GM19467 (cell line): ENCODE data around the gene SNTG2.

Experiments
- ATAC-seq: cut with Tn5 transposase; IDR thresholded peaks from one replicate; pipeline ENCODE4 v1.9.1; 2021; ENCODE audit warnings: mild to moderate bottlenecking, moderate library complexity; ENCODE audit not compliant: unreplicated experiment

SNTG2 gene

GRCh38 chr2:926259-926793 is 24.3 kb upstream of the SNTG2 start:
- no peak for ATAC-seq

GRCh38 chr2:926896-927295 is 23.8 kb upstream of the SNTG2 start:
- no peak for ATAC-seq

GRCh38 chr2:929011-929735 is 21.5 kb upstream of the SNTG2 start:
- no peak for ATAC-seq

- ATAC-seq = no peak
Measured at GRCh38 chr2:929925-930324, 20.7 kb upstream of the SNTG2 start.

GRCh38 chr2:930935-931334 is 19.7 kb upstream of the SNTG2 start:
- no peak for ATAC-seq

- ATAC-seq = no peak
Measured at GRCh38 chr2:932320-933115, 18.1 kb upstream of the SNTG2 start.

- ATAC-seq = no peak
Measured at GRCh38 chr2:933734-934295, 16.8 kb upstream of the SNTG2 start.

- ATAC-seq = no peak
Measured at GRCh38 chr2:937530-937929, 13.1 kb upstream of the SNTG2 start.

- no peak for ATAC-seq
Measured at GRCh38 chr2:938181-939005, 12.3 kb upstream of the SNTG2 start.

- no peak for ATAC-seq
Measured at GRCh38 chr2:939936-940601, 10.6 kb upstream of the SNTG2 start.

- ATAC-seq = no peak
Measured at GRCh38 chr2:941871-942270, 8.8 kb upstream of the SNTG2 start.

- ATAC-seq = no peak
Measured at GRCh38 chr2:942775-943460, 7.7 kb upstream of the SNTG2 start.

- no peak for ATAC-seq
Measured at GRCh38 chr2:943461-943797, 7.2 kb upstream of the SNTG2 start.

GRCh38 chr2:943821-944220 is 6.8 kb upstream of the SNTG2 start:
- no peak for ATAC-seq

- no peak for ATAC-seq
Measured at GRCh38 chr2:944693-945092, 6.0 kb upstream of the SNTG2 start.

- ATAC-seq = no peak
Measured at GRCh38 chr2:945104-945503, 5.5 kb upstream of the SNTG2 start.

- peak; percentile 57 for ATAC-seq
Measured at GRCh38 chr2:946073-946948, 4.3 kb upstream of the SNTG2 start.

- no peak for ATAC-seq
Measured at GRCh38 chr2:949384-950079, 1.1 kb upstream of the SNTG2 start.
